ENCODE measurements around the gene RDX.
"Not testable (repeated sequence)": the region's sequence is repeated elsewhere in the genome, so short reads cannot be mapped to it uniquely, and the experiment has no call there.

Gene RDX

GRCh38 chr11:110198031-110198729 lies 98.2 kb downstream of the RDX start:
- peak; percentile 38 for DNase-seq

GRCh38 chr11:110196884-110197420 lies 99.5 kb downstream of the RDX start:
- DNase-seq = no peak

- peak; percentile 88 for DNase-seq
These were observed 100.1 kb downstream of the RDX start for GRCh38 chr11:110196241-110196754.

GRCh38 chr11:110194211-110194766 lies 102.1 kb downstream of the RDX start:
- peak; percentile 85 for DNase-seq

GRCh38 chr11:110192604-110193282 lies 103.7 kb downstream of the RDX start:
- not testable (repeated sequence) for DNase-seq

- DNase-seq = no peak
These were observed 105.5 kb downstream of the RDX start for GRCh38 chr11:110190885-110191284.

GRCh38 chr11:110187731-110188130 lies 108.7 kb downstream of the RDX start:
- no peak for DNase-seq

- no peak for DNase-seq
These were observed 109.5 kb downstream of the RDX start for GRCh38 chr11:110186867-110187266.

GRCh38 chr11:110186456-110186855 lies 110.0 kb downstream of the RDX start:
- no peak for DNase-seq

GRCh38 chr11:110185599-110185998 lies 110.8 kb downstream of the RDX start:
- DNase-seq = no peak

- peak; percentile 44 for DNase-seq
These were observed 111.3 kb downstream of the RDX start for GRCh38 chr11:110185121-110185591.

GRCh38 chr11:110184456-110184855 lies 112.0 kb downstream of the RDX start:
- no peak for DNase-seq

- DNase-seq = peak; percentile 81
These were observed 113.5 kb downstream of the RDX start for GRCh38 chr11:110182886-110183285.

- no peak for DNase-seq
These were observed 117.3 kb downstream of the RDX start for GRCh38 chr11:110179064-110179463.

- no peak for DNase-seq
These were observed 119.3 kb downstream of the RDX start for GRCh38 chr11:110177086-110177456.

GRCh38 chr11:110176366-110177085 lies 119.9 kb downstream of the RDX start:
- DNase-seq = peak; percentile 56

GRCh38 chr11:110174645-110175310 lies 121.6 kb downstream of the RDX start:
- no peak for DNase-seq

- peak; percentile 58 for DNase-seq
These were observed 122.4 kb downstream of the RDX start for GRCh38 chr11:110173811-110174644.

GRCh38 chr11:110172468-110173065 lies 123.8 kb downstream of the RDX start:
- no peak for DNase-seq

GRCh38 chr11:110169738-110170137 lies 126.7 kb downstream of the RDX start:
- no peak for DNase-seq
